Mesothelial cell of epicardium (in vitro differentiated cells): ENCODE measurements around the gene ZDHHC17. TPM values are rescaled to one million over a fixed set of nuclear protein-coding genes. Genes with fewer than 3 reads are reported as not detected.

Experiments used
- DNase-seq, 2 experiments: peaks; one replicate each; pipeline ENCODE4 v3.0.0; 2021; ENCODE audit warnings: low spot score in 2 of 2; ENCODE audit not compliant: unreplicated experiment in 2 of 2
- H3K27ac Mint-ChIP-seq: 2 replicates; pipeline ENCODE4 v1.8.0; 2021; ENCODE audit warnings: mixed read lengths
- H3K27me3 Mint-ChIP-seq: 2 replicates; pipeline ENCODE4 v1.8.0; 2021; ENCODE audit warnings: low read depth, mixed read lengths
- H3K36me3 Mint-ChIP-seq: 2 replicates; pipeline ENCODE4 v1.8.0; 2021; ENCODE audit warnings: mixed read lengths
- H3K4me1 Mint-ChIP-seq: 2 replicates; pipeline ENCODE4 v1.8.0; 2021; ENCODE audit warnings: mixed read lengths
- H3K4me3 Mint-ChIP-seq: 2 replicates; pipeline ENCODE4 v1.8.0; 2021; ENCODE audit warnings: mild to moderate bottlenecking, moderate library complexity, mixed read lengths
- H3K9me3 Mint-ChIP-seq: 2 replicates; pipeline ENCODE4 v1.8.0; 2021; ENCODE audit warnings: mixed read lengths
- CTCF ChIP-seq: fragments of 200-600 bp; sonication (generic); IDR thresholded peaks from one replicate; pipeline ENCODE4 v1.5.0; 2021; ENCODE audit warnings: antibody characterized with exemption; ENCODE audit not compliant: unreplicated experiment
- total RNA-seq: library from RNA; stranded (reverse); gene quantifications from 3 replicates; pipeline ENCODE4 v1.2.1, GENCODE V29; 2021

Gene ZDHHC17
- total RNA-seq, 1 donor from 2014 or later = 61.7 TPM

- Mint-ChIP-seq H3K4me1 (peaks cover 29% of the 10 kb centered on the region), H3K9me3 (no peaks in the 10 kb centered on the region), H3K4me3 (no peak overlapping the region), H3K27ac (peak overlapping the region; percentile 14), H3K36me3 (peaks cover 17% of the 10 kb centered on the region), H3K27me3 (no peaks in the 10 kb centered on the region)
- no peak for DNase-seq
- TF ChIP-seq CTCF = no peak
These were observed 99.9 kb downstream of the ZDHHC17 start for GRCh38 chr12:76863837-76864236.

GRCh38 chr12:76864791-76865400, 101.0 kb downstream of the ZDHHC17 start:
- Mint-ChIP-seq H3K27ac (no peak overlapping the region), H3K4me1 (peaks cover 35% of the 10 kb centered on the region), H3K36me3 (peaks cover 17% of the 10 kb centered on the region), H3K4me3 (no peak overlapping the region), H3K9me3 (no peaks in the 10 kb centered on the region), H3K27me3 (no peaks in the 10 kb centered on the region)
- TF ChIP-seq CTCF = no peak
- no peak for DNase-seq

- Mint-ChIP-seq H3K4me3 (no peak overlapping the region), H3K27me3 (no peaks in the 10 kb centered on the region)
These were observed 102.2 kb downstream of the ZDHHC17 start for GRCh38 chr12:76866151-76866567.

GRCh38 chr12:76866726-76867125, 102.8 kb downstream of the ZDHHC17 start:
- Mint-ChIP-seq H3K27me3 (no peaks in the 10 kb centered on the region), H3K4me1 (peaks cover 42% of the 10 kb centered on the region), H3K36me3 (peaks cover 11% of the 10 kb centered on the region), H3K9me3 (no peaks in the 10 kb centered on the region), H3K4me3 (no peak overlapping the region), H3K27ac (no peak overlapping the region)
- TF ChIP-seq CTCF = no peak
- no peak for DNase-seq

More at GRCh38 chr12:76866151-76866567, 102.2 kb downstream of the ZDHHC17 start:
- Mint-ChIP-seq H3K4me1 (peaks cover 39% of the 10 kb centered on the region), H3K27ac (peak overlapping the region; percentile 31), H3K9me3 (no peaks in the 10 kb centered on the region), H3K36me3 (peaks cover 16% of the 10 kb centered on the region)
- no peak for DNase-seq
- no peak for TF ChIP-seq CTCF

GRCh38 chr12:76871082-76871481, 107.2 kb downstream of the ZDHHC17 start:
- Mint-ChIP-seq H3K4me1 (peaks cover 50% of the 10 kb centered on the region), H3K4me3 (no peak overlapping the region)
- no peak for DNase-seq

More at GRCh38 chr12:76871082-76871481, 107.2 kb downstream of the ZDHHC17 start:
- TF ChIP-seq CTCF = no peak
- Mint-ChIP-seq H3K36me3 (peaks cover 2% of the 10 kb centered on the region), H3K9me3 (no peaks in the 10 kb centered on the region), H3K27ac (peak overlapping the region; percentile 45), H3K27me3 (no peaks in the 10 kb centered on the region)
